ENCODE results near the gene CCDC127.

The CCDC127 gene

GRCh38 chr5:181160-181559 is 36.8 kb downstream of the CCDC127 start:
- Histone ChIP-seq H2AFZ (ENCODE audit: low read length, unreplicated experiment) (no peak overlapping the region), H3K27me3 (ENCODE audit: insufficient read depth, low read length) (peaks cover 31% of the 10 kb centered on the region), H3K79me2 (ENCODE audit: control insufficient read depth, insufficient read depth, low read length, unreplicated experiment) (no peaks in the 10 kb centered on the region), H3K4me3 (ENCODE audit: low read depth, low read length) (no peak overlapping the region), H3K4me1 (ENCODE audit: control insufficient read depth, insufficient read depth, low read length, unreplicated experiment) (no peaks in the 10 kb centered on the region), H3K36me3 (ENCODE audit: insufficient read depth, low read length) (no peaks in the 10 kb centered on the region), H3K27ac (ENCODE audit: low read depth, low read length) (no peak overlapping the region)

DNA sequence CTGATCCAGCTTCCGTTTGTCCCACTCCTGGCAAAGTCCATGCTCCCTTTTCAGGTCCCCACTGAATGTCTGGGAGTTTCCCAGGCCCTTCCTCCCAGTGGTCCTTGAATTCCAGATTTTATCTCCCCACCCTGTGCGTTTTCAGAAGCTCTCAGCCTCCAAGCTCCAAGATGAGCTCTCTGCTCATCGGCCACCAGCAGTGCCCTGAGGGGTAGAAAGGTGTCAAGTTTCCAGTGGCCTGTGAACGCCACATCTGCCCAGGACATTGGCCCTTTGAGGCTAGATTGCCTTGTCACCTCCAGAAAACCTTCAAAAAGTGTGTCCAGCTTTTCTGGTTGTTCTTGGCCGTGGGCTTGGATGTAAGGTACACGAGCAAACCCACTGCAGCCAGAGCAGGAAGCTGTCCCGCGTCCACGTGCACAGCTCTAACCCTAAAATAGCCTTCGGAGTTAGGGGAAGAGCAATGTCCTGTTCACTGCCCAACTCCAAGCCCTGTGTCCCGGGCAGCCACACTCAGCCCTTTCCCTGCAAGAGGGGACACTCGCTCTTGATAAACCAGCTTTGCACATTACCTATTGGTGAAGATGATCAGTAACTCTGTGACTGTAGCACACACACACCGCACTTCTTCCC is 37.6 kb downstream of the CCDC127 start:
- no peak overlapping the region for H3K4me3 ChIP-seq (ENCODE audit: low read depth, low read length)
- no peaks in the 10 kb centered on the region for H3K79me2 ChIP-seq (ENCODE audit: control insufficient read depth, insufficient read depth, low read length, unreplicated experiment)
- H3K27ac ChIP-seq (ENCODE audit: low read depth, low read length) = no peak overlapping the region
- no peak overlapping the region for H2AFZ ChIP-seq (ENCODE audit: low read length, unreplicated experiment)
- no peaks in the 10 kb centered on the region for H3K4me1 ChIP-seq (ENCODE audit: control insufficient read depth, insufficient read depth, low read length, unreplicated experiment)
- H3K27me3 ChIP-seq (ENCODE audit: insufficient read depth, low read length) = peaks cover 31% of the 10 kb centered on the region
- H3K36me3 ChIP-seq (ENCODE audit: insufficient read depth, low read length) = no peaks in the 10 kb centered on the region

DNA sequence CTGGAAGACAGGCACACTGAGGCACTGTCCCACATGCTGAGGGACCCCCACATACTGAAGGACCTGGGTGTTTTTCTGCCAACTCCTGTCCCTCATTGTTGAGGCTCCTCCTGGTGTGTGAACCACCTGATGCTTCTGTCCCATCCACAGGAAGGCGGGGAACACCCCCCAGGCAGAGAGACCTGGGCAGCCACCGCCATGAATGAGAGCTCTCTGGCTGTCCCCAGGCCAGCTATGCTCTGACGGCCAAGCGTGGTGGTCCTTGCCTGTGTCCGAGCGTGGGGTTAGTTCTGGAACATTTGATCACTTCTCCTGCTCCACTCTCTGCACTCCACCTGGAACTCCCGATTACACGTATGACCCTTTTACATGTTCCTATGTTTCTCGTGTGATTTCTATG is 38.6 kb downstream of the CCDC127 start:
- no peak overlapping the region for H3K4me3 ChIP-seq (ENCODE audit: low read depth, low read length)
- H3K79me2 ChIP-seq (ENCODE audit: control insufficient read depth, insufficient read depth, low read length, unreplicated experiment) = no peaks in the 10 kb centered on the region
- no peak overlapping the region for H2AFZ ChIP-seq (ENCODE audit: low read length, unreplicated experiment)
- no peaks in the 10 kb centered on the region for H3K36me3 ChIP-seq (ENCODE audit: insufficient read depth, low read length)
- no peak overlapping the region for H3K27ac ChIP-seq (ENCODE audit: low read depth, low read length)
- H3K27me3 ChIP-seq (ENCODE audit: insufficient read depth, low read length) = peaks cover 31% of the 10 kb centered on the region
- no peaks in the 10 kb centered on the region for H3K4me1 ChIP-seq (ENCODE audit: control insufficient read depth, insufficient read depth, low read length, unreplicated experiment)

DNA sequence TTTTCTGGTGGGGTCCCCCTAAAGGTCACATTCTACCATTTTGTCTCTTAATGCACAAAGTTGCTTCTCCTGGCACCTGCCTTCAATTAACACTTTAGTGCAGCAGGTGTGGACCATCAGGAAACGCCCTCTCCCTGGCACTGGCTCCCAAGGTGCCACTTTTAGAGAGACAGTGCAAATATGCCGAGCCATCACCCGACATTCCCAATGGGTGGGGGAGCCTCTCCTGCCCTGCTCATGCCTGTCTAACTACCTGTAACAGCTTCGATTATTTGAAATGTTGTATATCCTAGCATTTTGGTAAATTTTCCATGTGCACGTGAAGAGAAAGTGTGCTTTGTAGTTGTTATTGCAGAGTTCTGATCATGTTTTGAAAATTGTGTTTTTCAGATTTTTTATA is 39.8 kb downstream of the CCDC127 start:
- no peak overlapping the region for H3K4me3 ChIP-seq (ENCODE audit: low read depth, low read length)
- no peaks in the 10 kb centered on the region for H3K79me2 ChIP-seq (ENCODE audit: control insufficient read depth, insufficient read depth, low read length, unreplicated experiment)
- no peaks in the 10 kb centered on the region for H3K4me1 ChIP-seq (ENCODE audit: control insufficient read depth, insufficient read depth, low read length, unreplicated experiment)
- no peaks in the 10 kb centered on the region for H3K36me3 ChIP-seq (ENCODE audit: insufficient read depth, low read length)
- no peak overlapping the region for H3K27ac ChIP-seq (ENCODE audit: low read depth, low read length)
- H3K27me3 ChIP-seq (ENCODE audit: insufficient read depth, low read length) = peaks cover 39% of the 10 kb centered on the region
- H2AFZ ChIP-seq (ENCODE audit: low read length, unreplicated experiment) = no peak overlapping the region

GRCh38 chr5:176296-176823 is 41.6 kb downstream of the CCDC127 start:
- Histone ChIP-seq H3K79me2 (ENCODE audit: control insufficient read depth, insufficient read depth, low read length, unreplicated experiment) (no peaks in the 10 kb centered on the region), H3K27me3 (ENCODE audit: insufficient read depth, low read length) (peaks cover 40% of the 10 kb centered on the region), H3K4me3 (ENCODE audit: low read depth, low read length) (no peak overlapping the region), H3K4me1 (ENCODE audit: control insufficient read depth, insufficient read depth, low read length, unreplicated experiment) (no peaks in the 10 kb centered on the region), H2AFZ (ENCODE audit: low read length, unreplicated experiment) (no peak overlapping the region), H3K36me3 (ENCODE audit: insufficient read depth, low read length) (no peaks in the 10 kb centered on the region), H3K27ac (ENCODE audit: low read depth, low read length) (no peak overlapping the region)

GRCh38 chr5:174876-175465 is 43.0 kb downstream of the CCDC127 start:
- Histone ChIP-seq H2AFZ (ENCODE audit: low read length, unreplicated experiment) (no peak overlapping the region), H3K27me3 (ENCODE audit: insufficient read depth, low read length) (peaks cover 35% of the 10 kb centered on the region), H3K36me3 (ENCODE audit: insufficient read depth, low read length) (no peaks in the 10 kb centered on the region), H3K27ac (ENCODE audit: low read depth, low read length) (no peak overlapping the region), H3K79me2 (ENCODE audit: control insufficient read depth, insufficient read depth, low read length, unreplicated experiment) (no peaks in the 10 kb centered on the region), H3K4me1 (ENCODE audit: control insufficient read depth, insufficient read depth, low read length, unreplicated experiment) (no peaks in the 10 kb centered on the region), H3K4me3 (ENCODE audit: low read depth, low read length) (no peak overlapping the region)

GRCh38 chr5:174291-174600 is 43.7 kb downstream of the CCDC127 start:
- peaks cover 5% of the 10 kb centered on the region for H3K4me1 ChIP-seq (ENCODE audit: control insufficient read depth, insufficient read depth, low read length, unreplicated experiment)
- no peak overlapping the region for H3K27ac ChIP-seq (ENCODE audit: low read depth, low read length)
- H3K36me3 ChIP-seq (ENCODE audit: insufficient read depth, low read length) = no peaks in the 10 kb centered on the region
- H2AFZ ChIP-seq (ENCODE audit: low read length, unreplicated experiment) = no peak overlapping the region
- H3K79me2 ChIP-seq (ENCODE audit: control insufficient read depth, insufficient read depth, low read length, unreplicated experiment) = no peaks in the 10 kb centered on the region
- H3K27me3 ChIP-seq (ENCODE audit: insufficient read depth, low read length) = peaks cover 28% of the 10 kb centered on the region
- H3K4me3 ChIP-seq (ENCODE audit: low read depth, low read length) = no peak overlapping the region

GRCh38 chr5:173392-174290 is 44.3 kb downstream of the CCDC127 start:
- H3K27ac ChIP-seq (ENCODE audit: low read depth, low read length) = no peak overlapping the region
- peaks cover 22% of the 10 kb centered on the region for H3K27me3 ChIP-seq (ENCODE audit: insufficient read depth, low read length)
- H2AFZ ChIP-seq (ENCODE audit: low read length, unreplicated experiment) = no peak overlapping the region
- H3K36me3 ChIP-seq (ENCODE audit: insufficient read depth, low read length) = no peaks in the 10 kb centered on the region
- H3K79me2 ChIP-seq (ENCODE audit: control insufficient read depth, insufficient read depth, low read length, unreplicated experiment) = no peaks in the 10 kb centered on the region
- peaks cover 10% of the 10 kb centered on the region for H3K4me1 ChIP-seq (ENCODE audit: control insufficient read depth, insufficient read depth, low read length, unreplicated experiment)
- no peak overlapping the region for H3K4me3 ChIP-seq (ENCODE audit: low read depth, low read length)

DNA sequence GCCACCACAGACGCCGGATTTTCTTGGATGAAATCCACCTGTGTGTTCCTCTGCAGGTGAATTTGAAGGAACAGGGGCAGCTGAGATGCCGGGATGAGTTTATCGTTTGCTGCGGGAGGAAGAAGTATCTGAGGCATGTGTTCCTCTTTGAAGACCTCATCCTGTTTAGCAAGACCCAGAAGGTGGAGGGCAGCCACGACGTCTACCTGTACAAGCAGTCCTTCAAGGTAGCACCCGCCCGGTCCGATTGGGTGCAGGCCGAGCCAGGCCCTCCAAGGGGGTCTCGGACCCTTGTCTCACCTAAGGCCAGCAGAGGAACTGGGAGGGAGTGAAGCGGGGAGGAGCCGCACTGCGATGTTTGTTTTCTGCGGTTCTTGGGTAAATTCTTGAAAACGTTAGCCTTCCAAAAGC is 45.1 kb downstream of the CCDC127 start:
- H3K36me3 ChIP-seq (ENCODE audit: insufficient read depth, low read length) = no peaks in the 10 kb centered on the region
- H3K27ac ChIP-seq (ENCODE audit: low read depth, low read length) = no peak overlapping the region
- H3K79me2 ChIP-seq (ENCODE audit: control insufficient read depth, insufficient read depth, low read length, unreplicated experiment) = no peaks in the 10 kb centered on the region
- H2AFZ ChIP-seq (ENCODE audit: low read length, unreplicated experiment) = no peak overlapping the region
- no peak overlapping the region for H3K4me3 ChIP-seq (ENCODE audit: low read depth, low read length)
- H3K27me3 ChIP-seq (ENCODE audit: insufficient read depth, low read length) = peaks cover 14% of the 10 kb centered on the region; the same call in 1 of the 2 replicates
- peaks cover 15% of the 10 kb centered on the region for H3K4me1 ChIP-seq (ENCODE audit: control insufficient read depth, insufficient read depth, low read length, unreplicated experiment)

DNA sequence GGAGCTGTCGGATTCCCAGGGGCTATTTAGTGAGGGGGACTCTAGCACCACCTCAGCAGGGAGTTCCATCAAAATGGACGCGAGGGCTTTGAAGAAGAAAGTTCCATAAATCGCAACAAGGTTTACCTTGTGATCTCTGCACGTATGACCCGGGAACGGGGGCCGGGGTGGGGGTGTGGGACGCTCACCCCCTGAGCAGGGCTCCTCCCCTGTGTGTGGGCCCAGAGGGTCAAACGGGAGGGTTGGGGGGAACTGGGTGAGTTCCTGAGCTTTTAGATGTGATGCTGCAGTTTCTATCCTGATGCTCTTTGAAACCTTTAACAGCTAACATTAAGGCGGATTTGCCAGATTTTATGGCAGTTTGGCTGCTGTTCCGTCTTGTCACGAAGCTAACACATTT is 45.5 kb downstream of the CCDC127 start:
- Histone ChIP-seq H3K36me3 (ENCODE audit: insufficient read depth, low read length) (no peaks in the 10 kb centered on the region), H3K4me3 (ENCODE audit: low read depth, low read length) (no peak overlapping the region), H2AFZ (ENCODE audit: low read length, unreplicated experiment) (no peak overlapping the region), H3K27me3 (ENCODE audit: insufficient read depth, low read length) (0 out of 2 replicates have a peak, but pooled peaks cover 11% of the 10 kb centered on the region), H3K4me1 (ENCODE audit: control insufficient read depth, insufficient read depth, low read length, unreplicated experiment) (peaks cover 16% of the 10 kb centered on the region), H3K27ac (ENCODE audit: low read depth, low read length) (no peak overlapping the region), H3K79me2 (ENCODE audit: control insufficient read depth, insufficient read depth, low read length, unreplicated experiment) (no peaks in the 10 kb centered on the region)
